ENCODE results near the gene RBKS. TPM values are rescaled to one million over a fixed set of nuclear protein-coding genes. Genes with fewer than 3 reads are reported as not detected.

The RBKS gene
- total RNA-seq, 4 donors from 2014 or later: 1.6 to 5.4 (median 3.3) TPM

DNA sequence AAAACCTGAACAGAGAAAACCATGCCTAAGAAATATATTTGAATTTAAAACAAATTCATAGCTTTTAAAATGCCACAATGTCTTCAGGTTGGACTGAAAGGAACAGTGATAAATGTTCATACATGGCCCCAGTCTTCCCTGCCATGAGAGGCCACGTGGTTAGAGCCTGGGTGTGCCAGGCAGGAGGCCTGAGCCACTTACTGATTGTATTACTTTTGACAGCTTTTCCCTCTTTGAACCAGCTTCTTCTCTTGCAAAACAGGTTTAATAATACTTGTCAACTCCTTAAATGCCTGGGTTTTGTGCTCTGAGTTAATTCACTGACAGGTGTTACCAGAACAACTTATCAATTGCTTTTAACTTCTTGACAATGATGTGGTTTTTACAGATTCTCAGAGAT, 27.0 kb downstream of the RBKS start:
- Histone ChIP-seq H3K4me1 (no peaks in the 10 kb centered on the region), H3K36me3 (no peaks in the 10 kb centered on the region), H3K27me3 (no peaks in the 10 kb centered on the region), H3K4me3 (no peak overlapping the region), H3K27ac (no peak overlapping the region), H3K9me3 (no peaks in the 10 kb centered on the region)
- TF ChIP-seq POLR2A (IDR thresholded peaks at IDR 0.05): no peak
- TF ChIP-seq, protein P1, sequence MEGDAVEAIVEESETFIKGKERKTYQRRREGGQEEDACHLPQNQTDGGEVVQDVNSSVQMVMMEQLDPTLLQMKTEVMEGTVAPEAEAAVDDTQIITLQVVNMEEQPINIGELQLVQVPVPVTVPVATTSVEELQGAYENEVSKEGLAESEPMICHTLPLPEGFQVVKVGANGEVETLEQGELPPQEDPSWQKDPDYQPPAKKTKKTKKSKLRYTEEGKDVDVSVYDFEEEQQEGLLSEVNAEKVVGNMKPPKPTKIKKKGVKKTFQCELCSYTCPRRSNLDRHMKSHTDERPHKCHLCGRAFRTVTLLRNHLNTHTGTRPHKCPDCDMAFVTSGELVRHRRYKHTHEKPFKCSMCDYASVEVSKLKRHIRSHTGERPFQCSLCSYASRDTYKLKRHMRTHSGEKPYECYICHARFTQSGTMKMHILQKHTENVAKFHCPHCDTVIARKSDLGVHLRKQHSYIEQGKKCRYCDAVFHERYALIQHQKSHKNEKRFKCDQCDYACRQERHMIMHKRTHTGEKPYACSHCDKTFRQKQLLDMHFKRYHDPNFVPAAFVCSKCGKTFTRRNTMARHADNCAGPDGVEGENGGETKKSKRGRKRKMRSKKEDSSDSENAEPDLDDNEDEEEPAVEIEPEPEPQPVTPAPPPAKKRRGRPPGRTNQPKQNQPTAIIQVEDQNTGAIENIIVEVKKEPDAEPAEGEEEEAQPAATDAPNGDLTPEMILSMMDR (IDR thresholded peaks at IDR 0.05): no peak
- no peak for DNase-seq
- intact Hi-C loops (cut with DNase I; ENCODE audit: low total_unique reads): no loop called here

DNA sequence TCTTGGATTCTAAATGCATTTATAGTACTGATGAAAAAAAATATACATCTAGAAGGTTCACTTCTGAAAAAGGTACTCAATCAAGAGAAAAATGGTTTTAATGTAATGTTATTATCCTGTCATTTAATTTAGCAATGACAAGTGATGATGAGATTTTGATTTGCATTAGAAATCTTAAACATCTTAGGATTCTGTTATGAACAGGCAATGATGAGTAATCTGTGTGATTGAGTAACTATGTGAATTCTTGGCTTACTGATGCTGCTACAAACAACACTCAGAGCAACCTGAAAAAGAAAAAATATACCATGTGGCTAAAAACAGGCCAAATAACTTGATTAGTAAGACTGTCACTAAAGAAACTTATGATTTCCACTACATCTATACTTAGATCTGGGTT, 30.1 kb downstream of the RBKS start:
- no peak for DNase-seq
- Histone ChIP-seq H3K27me3 (no peaks in the 10 kb centered on the region), H3K4me1 (no peaks in the 10 kb centered on the region), H3K4me3 (no peak overlapping the region), H3K9me3 (no peaks in the 10 kb centered on the region), H3K27ac (no peak overlapping the region), H3K36me3 (no peaks in the 10 kb centered on the region)
- TF ChIP-seq, protein P1 (IDR thresholded peaks at IDR 0.05): no peak
- no peak for TF ChIP-seq POLR2A (IDR thresholded peaks at IDR 0.05)
- intact Hi-C loops (cut with DNase I; ENCODE audit: low total_unique reads): no loop called here

DNA sequence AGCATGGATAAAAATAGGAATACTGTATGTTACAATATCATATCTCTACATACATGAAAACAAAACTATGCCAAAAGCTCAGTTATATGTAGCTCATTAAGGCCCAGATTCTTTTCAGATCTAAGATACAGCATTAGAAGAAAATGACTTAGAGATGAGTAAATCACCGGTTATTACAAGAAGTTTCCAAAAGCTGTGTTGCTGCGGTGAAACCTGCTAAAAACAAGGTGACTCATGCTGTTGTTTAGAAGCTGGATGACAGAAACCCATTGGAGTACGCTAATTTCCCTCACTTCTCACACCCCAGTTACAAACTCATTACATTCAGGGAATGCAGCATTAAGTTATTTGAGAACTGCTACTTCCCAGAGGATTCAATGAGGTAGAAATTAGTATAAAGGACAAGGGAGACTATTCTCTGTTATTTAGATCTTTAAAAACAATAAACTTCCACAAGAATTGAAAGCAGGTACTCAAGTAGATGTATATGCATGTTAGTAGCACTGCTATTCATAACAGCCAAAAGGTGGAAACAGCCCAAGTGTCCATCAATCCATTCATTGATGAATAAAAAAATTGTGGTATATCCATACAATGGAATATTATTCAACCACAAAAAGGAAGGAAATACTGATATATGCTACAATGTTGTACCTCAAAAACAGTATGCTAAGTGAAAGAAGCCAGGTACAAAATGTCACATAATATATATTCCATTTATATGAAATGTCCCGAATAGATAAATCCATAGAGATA, 32.6 kb downstream of the RBKS start:
- H3K4me3 ChIP-seq: no peak overlapping the region
- TF ChIP-seq, protein P1 (IDR thresholded peaks at IDR 0.05): no peak
- TF ChIP-seq POLR2A (IDR thresholded peaks at IDR 0.05): no peak
- no peak overlapping the region for H3K27ac ChIP-seq
- no peaks in the 10 kb centered on the region for H3K27me3 ChIP-seq
- H3K9me3 ChIP-seq: no peaks in the 10 kb centered on the region
- no peaks in the 10 kb centered on the region for H3K36me3 ChIP-seq
- no peak for DNase-seq
- no peaks in the 10 kb centered on the region for H3K4me1 ChIP-seq
- intact Hi-C loops (cut with DNase I; ENCODE audit: low total_unique reads): no loop called here

DNA sequence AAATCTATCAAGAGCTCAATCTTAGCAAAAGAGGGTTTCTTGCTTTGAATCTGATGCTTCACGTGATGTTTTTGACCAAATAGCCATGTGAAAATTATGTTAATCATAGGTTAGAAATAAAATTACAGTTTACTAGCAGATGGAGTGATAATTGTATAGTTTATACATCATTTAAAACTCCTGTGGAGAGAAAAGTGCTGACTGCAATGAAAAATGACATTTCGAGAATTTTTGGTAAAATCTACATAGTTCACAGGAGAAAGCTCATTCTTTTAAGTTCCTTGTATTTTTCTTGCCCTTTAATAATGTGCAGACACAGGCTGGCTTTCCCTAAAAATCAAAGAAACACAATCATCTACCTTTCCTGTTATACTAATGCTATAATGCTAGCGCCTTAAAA, 33.2 kb downstream of the RBKS start:
- no peaks in the 10 kb centered on the region for H3K36me3 ChIP-seq
- no peak overlapping the region for H3K4me3 ChIP-seq
- TF ChIP-seq POLR2A (IDR thresholded peaks at IDR 0.05): no peak
- TF ChIP-seq, protein P1 (IDR thresholded peaks at IDR 0.05): no peak
- no peak for DNase-seq
- intact Hi-C loops (cut with DNase I; ENCODE audit: low total_unique reads): no loop called here
- H3K27ac ChIP-seq: no peak overlapping the region
- H3K4me1 ChIP-seq: no peaks in the 10 kb centered on the region
- no peaks in the 10 kb centered on the region for H3K27me3 ChIP-seq
- H3K9me3 ChIP-seq: no peaks in the 10 kb centered on the region

DNA sequence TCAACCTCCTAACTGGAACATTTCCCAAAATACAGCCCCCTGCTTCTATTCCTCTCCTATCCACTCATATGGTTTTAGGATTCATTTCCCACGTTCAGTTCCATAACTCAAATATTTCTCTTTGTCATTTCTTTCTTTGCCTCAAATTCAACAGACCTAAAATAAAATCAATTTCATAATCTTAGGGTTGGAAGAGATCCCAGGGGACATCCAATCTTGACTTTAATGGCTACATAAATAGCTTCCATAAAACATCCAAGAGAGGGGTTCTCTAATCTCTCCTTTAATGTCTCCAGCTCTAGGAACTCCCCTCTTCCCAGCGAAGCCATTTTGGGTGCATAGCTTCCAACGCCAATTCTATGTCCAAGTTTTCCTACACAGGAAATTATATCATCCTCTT, 33.8 kb downstream of the RBKS start:
- DNase-seq: no peak
- no peak overlapping the region for H3K27ac ChIP-seq
- no peak for TF ChIP-seq POLR2A (IDR thresholded peaks at IDR 0.05)
- TF ChIP-seq, protein P1 (IDR thresholded peaks at IDR 0.05): no peak
- intact Hi-C loops (cut with DNase I; ENCODE audit: low total_unique reads): no loop called here
- no peaks in the 10 kb centered on the region for H3K27me3 ChIP-seq
- no peak overlapping the region for H3K4me3 ChIP-seq
- no peaks in the 10 kb centered on the region for H3K36me3 ChIP-seq
- H3K4me1 ChIP-seq: no peaks in the 10 kb centered on the region
- H3K9me3 ChIP-seq: no peaks in the 10 kb centered on the region
